GM18520 (cell line): ENCODE results near the gene ZNF668.
"Not testable (repeated sequence)": the region's sequence is repeated elsewhere in the genome, so short reads cannot be mapped to it uniquely, and the experiment has no call there.

Experiments
- ATAC-seq: cut with Tn5 transposase; IDR thresholded peaks from one replicate; pipeline ENCODE4 v1.9.1; 2021; ENCODE audit not compliant: unreplicated experiment

ZNF668 gene

GRCh38 chr16:31061126-31061812, 12.8 kb downstream of the ZNF668 start:
- no peak for ATAC-seq

- ATAC-seq = no peak
These were observed 18.4 kb downstream of the ZNF668 start for GRCh38 chr16:31055613-31056012.

- no peak for ATAC-seq
These were observed 21.9 kb downstream of the ZNF668 start for GRCh38 chr16:31052114-31052513.

- ATAC-seq = no peak
These were observed 23.6 kb downstream of the ZNF668 start for GRCh38 chr16:31050280-31051030.

- no peak for ATAC-seq
These were observed 30.1 kb downstream of the ZNF668 start for GRCh38 chr16:31043898-31044481.

GRCh38 chr16:31043352-31043751, 30.7 kb downstream of the ZNF668 start:
- ATAC-seq = no peak

- no peak for ATAC-seq
These were observed 31.2 kb downstream of the ZNF668 start for GRCh38 chr16:31042866-31043265.

- ATAC-seq = no peak
These were observed 35.0 kb downstream of the ZNF668 start for GRCh38 chr16:31038993-31039392.

- no peak for ATAC-seq
These were observed 37.3 kb downstream of the ZNF668 start for GRCh38 chr16:31036691-31037090.

GRCh38 chr16:31033709-31034492, 40.1 kb downstream of the ZNF668 start:
- ATAC-seq = peak; percentile 38

- peak; percentile 76 for ATAC-seq
These were observed 41.0 kb downstream of the ZNF668 start, which contains the start of gene STX4 for GRCh38 chr16:31032736-31033708. Gene STX4 (plus strand): TSS chr16:31033558. CDS start chr16:31033806, 248 bp downstream.

GRCh38 chr16:31031276-31031675, 42.8 kb downstream of the ZNF668 start:
- ATAC-seq = no peak

- no peak for ATAC-seq
These were observed 44.8 kb downstream of the ZNF668 start for GRCh38 chr16:31029272-31029671.

- no peak for ATAC-seq
These were observed 48.7 kb downstream of the ZNF668 start for GRCh38 chr16:31025339-31025738.

GRCh38 chr16:31023627-31024226, 50.3 kb downstream of the ZNF668 start:
- no peak for ATAC-seq

- no peak for ATAC-seq
These were observed 50.8 kb downstream of the ZNF668 start for GRCh38 chr16:31023252-31023602.

- no peak for ATAC-seq
These were observed 51.3 kb downstream of the ZNF668 start for GRCh38 chr16:31022544-31023251.

GRCh38 chr16:31020536-31020935, 53.5 kb downstream of the ZNF668 start:
- ATAC-seq = no peak

- not testable (repeated sequence) for ATAC-seq
These were observed 56.3 kb downstream of the ZNF668 start for GRCh38 chr16:31017756-31018155.
